Measurements from ENCODE around the gene IMPA2.

The IMPA2 gene

DNA sequence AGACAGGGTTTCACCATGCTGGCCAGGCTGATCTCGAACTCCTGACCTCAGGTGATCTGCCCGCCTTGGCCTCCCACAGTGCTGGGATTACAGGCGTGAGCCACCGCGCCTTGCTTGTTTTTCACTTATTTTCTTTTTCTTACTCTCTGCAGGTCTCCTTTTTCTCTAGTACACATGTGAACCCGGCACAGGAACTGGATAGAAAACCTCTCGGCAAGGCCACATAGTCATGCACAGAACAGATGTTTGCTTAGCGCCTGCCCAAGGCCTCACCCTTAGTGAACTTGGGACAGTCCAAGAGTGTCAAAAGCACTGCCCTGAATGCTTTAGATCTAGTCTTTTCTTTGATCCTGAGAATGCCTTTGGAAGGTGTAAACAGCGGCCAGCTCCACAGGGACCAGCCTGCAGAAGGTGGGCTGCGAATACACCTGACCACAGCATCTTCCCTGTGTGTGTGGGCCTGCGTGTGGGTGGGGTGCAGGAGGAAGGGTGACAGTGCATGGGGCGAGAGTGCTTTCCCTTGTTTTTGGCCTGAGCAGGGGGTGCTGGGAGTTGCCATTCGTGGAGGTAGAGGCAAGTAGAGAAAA, 27.0 kb downstream of the IMPA2 start:
- DNase-seq (ENCODE audit: low read depth in 2 of 2): no peak

DNA sequence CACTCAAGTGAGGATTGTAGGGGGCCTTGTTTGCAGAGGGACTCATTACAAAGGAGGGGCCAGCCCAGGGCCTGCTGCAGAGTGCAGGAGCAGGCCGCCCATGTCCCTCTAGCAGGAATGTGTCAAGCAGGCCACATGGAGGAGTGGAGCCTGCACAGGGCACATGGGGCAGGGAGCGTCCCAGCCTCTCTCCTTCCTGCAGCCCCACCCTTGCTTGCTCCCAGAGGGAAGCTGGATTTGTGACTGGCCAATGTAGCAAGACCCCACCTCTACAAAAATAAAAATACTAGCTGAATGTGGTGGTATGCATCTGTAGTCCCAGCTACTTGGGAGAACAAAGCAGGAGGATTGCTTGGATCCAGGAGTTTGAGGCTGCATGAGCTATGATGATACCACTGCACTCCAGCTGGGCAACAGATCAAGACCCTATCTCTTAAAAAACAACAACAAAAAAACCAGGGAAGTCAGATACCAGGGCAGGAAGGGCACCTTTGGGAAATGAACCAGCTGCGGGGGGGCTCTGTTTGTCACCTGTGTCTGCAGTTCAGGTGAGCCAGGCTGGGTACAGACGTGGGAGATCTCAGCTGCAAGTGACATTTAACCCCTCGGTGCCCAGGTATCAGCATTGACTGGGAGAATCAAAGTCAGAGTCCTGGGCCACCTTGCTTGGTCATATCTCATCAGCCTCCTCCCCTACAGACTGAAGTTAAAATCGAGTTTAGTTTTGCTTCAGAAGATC, 27.7 kb downstream of the IMPA2 start:
- DNase-seq (ENCODE audit: low read depth in 2 of 2): no peak

GRCh38 chr18:12009581-12010140, 28.4 kb downstream of the IMPA2 start:
- no peak for DNase-seq (ENCODE audit: low read depth in 2 of 2)

DNA sequence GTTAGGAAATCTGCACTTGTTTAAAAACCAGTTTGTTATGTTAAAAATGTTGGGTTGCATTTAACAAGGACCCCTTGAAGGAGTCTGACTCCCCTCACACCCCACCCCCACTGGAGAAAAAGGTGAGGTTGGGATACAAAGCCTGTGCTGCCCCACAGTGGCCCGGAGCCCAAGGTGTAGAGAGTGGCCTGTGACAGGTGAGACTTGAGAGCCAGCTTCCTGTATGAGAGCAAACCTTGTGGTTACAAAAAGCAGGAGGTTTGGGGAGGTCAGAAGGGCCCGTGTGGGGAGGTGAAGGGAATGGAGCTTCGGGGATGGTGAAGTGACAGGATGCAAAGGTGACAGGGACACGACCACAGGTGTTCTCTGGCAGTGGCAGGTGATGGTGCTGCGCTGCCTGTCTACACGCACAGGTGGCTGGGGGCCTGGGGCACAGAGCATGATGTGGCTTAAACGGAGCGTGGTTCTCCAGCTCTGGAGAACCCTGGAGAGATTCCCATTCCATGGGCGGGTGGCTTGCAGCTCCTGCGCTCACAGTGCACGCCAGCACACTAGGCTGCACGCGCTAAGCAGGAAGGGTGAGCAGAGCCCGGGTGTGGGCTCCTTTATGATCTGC, 29.0 kb downstream of the IMPA2 start:
- DNase-seq (ENCODE audit: low read depth in 2 of 2): no peak

- no peak for DNase-seq (ENCODE audit: low read depth in 2 of 2)
Observed at GRCh38 chr18:12011199-12011956, 30.1 kb downstream of the IMPA2 start.

- no peak for DNase-seq (ENCODE audit: low read depth in 2 of 2)
Observed at GRCh38 chr18:12011957-12012549, 30.7 kb downstream of the IMPA2 start.

- DNase-seq (ENCODE audit: low read depth in 2 of 2): no peak
Observed at GRCh38 chr18:12012697-12013096, 31.4 kb downstream of the IMPA2 start.

DNA sequence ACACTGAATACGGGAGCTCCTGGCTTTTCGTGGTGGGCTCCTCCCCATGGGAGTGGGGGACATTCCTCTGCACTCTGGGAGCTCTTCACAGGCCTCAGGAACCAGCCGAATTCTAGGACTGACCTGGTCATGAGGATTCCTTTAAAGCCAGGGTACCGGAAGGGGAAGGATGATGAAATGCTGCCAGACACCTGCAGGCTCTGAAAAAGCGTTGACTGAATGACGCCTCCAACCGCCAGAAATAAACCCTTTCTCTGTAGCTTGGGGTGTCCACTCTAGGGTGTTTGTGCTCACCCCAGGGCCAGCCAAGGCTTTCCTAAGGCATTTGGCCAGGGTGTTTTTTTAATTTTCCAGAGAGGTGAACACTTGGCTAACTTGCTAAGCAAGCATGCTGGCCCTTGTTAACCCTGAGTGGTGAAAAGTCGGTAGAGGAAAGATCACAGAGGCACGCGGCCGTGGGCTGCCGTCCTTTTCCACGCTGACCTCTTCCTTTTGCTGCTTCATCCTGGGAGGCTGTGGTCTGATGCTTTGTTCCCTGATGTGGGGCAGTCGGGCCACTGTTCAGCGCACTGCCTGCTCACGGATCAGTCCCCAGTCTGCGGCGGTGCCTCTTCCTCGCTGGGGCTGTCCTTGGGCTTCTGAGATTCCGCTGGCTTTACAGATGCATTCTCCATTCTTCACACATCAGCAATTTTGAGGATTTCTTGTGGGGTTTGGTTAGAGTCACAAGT, 32.0 kb downstream of the IMPA2 start:
- DNase-seq (ENCODE audit: low read depth in 2 of 2): no peak

DNA sequence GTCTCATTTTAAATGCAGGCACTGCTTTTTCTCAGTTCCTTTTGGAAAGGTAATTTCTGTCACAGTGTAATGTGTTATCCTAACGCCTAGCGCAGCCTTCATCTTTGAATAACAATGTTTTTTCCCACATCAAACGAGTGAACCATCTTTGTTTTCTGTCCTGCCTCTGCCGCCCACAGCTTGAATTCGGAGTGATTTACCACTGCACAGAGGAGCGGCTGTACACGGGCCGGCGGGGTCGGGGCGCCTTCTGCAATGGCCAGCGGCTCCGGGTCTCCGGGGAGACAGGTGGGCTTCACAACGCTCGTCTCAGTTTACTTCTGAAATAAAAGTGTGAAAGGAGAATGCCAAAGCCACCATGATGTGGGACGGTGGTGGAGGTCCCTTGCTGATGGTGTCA, 32.8 kb downstream of the IMPA2 start:
- DNase-seq (ENCODE audit: low read depth in 2 of 2): no peak

GRCh38 chr18:12014521-12015415, 33.5 kb downstream of the IMPA2 start:
- DNase-seq (ENCODE audit: low read depth in 2 of 2): no peak

GRCh38 chr18:12015416-12016062, 34.2 kb downstream of the IMPA2 start:
- DNase-seq (ENCODE audit: low read depth in 2 of 2): no peak

DNA sequence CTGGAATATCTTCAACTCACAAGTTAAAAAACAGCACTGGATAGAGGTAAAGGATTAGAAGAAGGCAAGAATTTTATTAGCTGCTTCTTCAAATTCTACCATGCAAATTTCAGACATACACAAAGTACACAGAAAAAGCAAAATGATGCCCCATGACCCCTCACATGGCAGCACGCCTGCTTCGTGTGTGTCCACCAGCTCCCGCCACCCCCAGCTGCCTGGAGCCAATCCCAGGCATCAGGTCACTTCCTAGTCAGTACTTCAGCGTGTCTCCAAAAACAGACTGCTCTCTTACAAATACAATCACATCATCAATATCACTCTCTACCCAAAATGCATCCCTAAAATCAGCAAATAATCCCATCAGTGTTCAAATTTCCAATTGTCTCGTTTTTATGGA, 35.8 kb downstream of the IMPA2 start:
- DNase-seq (ENCODE audit: low read depth in 2 of 2): no peak

DNA sequence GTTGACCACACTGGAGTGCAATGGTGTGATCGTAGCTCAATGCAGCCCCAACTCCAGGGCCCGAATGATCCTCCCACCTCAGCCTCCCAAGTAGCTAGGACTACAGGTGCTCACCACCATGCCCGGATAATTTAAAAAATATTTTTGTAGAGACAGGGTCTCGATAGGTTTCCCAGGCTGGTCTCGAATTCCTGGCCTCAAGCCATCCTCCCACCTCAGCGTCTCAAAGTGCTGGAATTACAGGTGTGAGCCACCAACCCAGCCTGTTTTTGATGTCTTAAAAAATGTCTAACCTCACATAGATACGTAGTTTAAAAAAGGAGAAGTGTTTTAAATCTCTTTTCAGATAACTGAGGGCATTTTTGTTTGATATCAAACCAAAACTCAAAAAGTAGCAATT, 37.6 kb downstream of the IMPA2 start:
- DNase-seq (ENCODE audit: low read depth in 2 of 2): no peak

DNA sequence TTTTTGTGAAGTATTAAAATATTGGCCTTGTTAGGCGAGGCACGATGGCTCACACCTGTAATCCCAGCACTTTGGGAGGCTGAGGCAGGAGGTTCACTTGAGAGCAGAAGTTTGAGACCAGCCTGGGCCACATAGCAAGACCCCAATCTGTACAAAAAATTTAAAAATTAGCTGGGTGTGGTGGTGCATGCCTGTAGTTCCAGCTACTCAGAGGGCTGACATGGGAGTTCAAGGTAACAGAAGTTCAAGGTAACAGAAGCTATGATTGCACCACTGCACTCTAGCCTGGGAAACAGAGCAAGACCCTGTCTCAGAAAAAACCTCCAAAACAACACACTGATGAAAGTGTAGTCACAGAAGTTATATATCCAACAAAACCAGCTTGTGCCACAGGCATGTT, 39.8 kb downstream of the IMPA2 start:
- no peak for DNase-seq (ENCODE audit: low read depth in 2 of 2)

GRCh38 chr18:12021596-12021995, 40.3 kb downstream of the IMPA2 start:
- DNase-seq (ENCODE audit: low read depth in 2 of 2): no peak

- no peak for DNase-seq (ENCODE audit: low read depth in 2 of 2)
Observed at GRCh38 chr18:12023375-12023774, 42.1 kb downstream of the IMPA2 start.

DNA sequence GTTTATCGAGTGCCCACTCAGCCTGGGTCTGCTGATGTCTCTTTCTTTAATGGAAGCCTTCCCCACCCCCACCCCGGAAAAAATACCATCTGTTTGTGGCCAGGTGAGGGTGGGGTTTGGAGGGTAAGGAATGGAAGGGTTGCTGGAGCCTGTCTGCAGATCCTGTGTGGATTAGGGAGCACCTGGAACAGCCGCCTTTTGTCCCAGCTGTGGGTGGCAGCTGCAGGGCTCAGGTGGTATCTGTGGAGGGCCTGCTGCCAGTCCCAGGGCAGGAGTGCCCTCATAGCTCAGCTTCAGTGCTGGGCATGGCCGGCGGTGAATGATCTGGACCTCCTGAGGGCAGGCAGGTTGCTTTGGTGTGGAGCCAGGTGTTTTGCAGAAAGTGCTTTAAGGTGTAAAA, 45.3 kb downstream of the IMPA2 start:
- no peak for DNase-seq (ENCODE audit: low read depth in 2 of 2)

DNA sequence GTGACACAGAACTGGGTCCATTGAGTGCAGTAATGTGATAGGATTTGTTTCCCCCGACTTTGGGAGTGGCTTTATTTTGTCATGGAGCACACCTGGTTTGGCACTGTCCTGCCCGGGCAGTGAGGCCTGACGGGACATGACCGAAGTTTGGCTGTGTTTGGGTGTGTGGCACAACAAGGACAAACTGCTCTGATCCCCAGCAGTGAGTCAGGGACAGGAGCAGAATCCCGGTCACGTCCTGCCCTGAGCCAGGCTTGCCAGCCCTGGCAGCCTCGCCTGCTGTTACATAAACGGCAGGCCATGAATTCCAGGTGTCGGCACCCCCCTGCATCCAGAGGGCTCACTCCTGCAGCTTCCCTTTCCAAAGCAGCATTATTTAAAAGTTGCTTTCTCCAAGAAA, 45.7 kb downstream of the IMPA2 start:
- no peak for DNase-seq (ENCODE audit: low read depth in 2 of 2)

DNA sequence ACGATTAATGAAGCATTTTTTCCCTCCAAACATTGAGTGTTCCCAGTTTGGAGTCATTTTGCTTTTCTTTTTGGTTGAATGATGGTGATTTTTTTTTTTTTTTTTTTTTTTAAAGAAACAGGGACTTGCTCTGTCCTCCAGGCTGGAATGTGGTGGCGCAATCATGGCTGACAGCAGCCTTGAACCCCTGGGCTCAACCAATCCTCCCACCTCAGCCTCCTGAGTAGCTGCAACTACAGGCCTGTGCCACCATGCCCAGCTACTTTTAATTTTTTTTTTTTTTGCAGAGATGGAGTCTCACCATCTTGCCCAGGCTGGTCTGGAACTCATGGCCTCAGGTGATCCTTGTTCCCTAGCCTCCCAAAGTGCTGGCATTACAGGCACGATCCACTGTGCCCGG, 46.2 kb downstream of the IMPA2 start:
- DNase-seq (ENCODE audit: low read depth in 2 of 2): no peak
